GM12864 (cell line): ENCODE results near the gene ANKRD44.
"Not testable (repeated sequence)": the region's sequence is repeated elsewhere in the genome, so short reads cannot be mapped to it uniquely, and the experiment has no call there.

ENCODE experiments used
- DNase-seq: peaks from one replicate; pipeline ENCODE4 v3.0.0-alpha.2; 2011; ENCODE audit warnings: low read depth
- H3K4me3 ChIP-seq: 2 replicates; pipeline ENCODE4 v1.5.1; 2011; ENCODE audit warnings: mild to moderate bottlenecking, low read depth, low read length, control low read depth
- TF ChIP-seq, protein P1 (sequence below): IDR thresholded peaks from 2 replicates; pipeline ENCODE4 v1.5.1; 2011; ENCODE audit warnings: low read depth, mild to moderate bottlenecking, moderate library complexity, low read length, control low read depth, inconsistent platforms; ENCODE audit errors: missing control alignments

ANKRD44 gene

DNA sequence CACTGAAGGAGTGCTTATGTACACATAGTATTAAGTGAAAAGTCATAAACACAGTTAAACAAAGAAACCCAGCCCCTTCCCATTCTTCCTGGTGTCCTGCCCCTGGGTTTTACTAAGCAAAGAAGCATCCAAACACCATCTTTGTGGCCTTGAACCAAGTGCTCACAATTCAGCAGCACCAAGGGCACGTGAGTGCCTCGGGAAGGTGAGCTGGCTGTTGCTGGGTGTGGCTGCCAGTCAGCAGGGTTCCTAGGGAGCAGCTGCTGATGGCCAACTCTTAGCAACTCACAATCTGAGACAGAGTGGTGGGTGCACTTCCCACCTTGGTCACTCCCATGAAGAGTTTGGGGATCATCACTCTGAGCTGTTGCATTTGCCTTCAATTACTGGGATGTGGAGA lies 286.4 kb downstream of the ANKRD44 start:
- no peak overlapping the region for H3K4me3 ChIP-seq
- TF ChIP-seq, protein P1, sequence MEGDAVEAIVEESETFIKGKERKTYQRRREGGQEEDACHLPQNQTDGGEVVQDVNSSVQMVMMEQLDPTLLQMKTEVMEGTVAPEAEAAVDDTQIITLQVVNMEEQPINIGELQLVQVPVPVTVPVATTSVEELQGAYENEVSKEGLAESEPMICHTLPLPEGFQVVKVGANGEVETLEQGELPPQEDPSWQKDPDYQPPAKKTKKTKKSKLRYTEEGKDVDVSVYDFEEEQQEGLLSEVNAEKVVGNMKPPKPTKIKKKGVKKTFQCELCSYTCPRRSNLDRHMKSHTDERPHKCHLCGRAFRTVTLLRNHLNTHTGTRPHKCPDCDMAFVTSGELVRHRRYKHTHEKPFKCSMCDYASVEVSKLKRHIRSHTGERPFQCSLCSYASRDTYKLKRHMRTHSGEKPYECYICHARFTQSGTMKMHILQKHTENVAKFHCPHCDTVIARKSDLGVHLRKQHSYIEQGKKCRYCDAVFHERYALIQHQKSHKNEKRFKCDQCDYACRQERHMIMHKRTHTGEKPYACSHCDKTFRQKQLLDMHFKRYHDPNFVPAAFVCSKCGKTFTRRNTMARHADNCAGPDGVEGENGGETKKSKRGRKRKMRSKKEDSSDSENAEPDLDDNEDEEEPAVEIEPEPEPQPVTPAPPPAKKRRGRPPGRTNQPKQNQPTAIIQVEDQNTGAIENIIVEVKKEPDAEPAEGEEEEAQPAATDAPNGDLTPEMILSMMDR, result no peak
- no peak for DNase-seq

DNA sequence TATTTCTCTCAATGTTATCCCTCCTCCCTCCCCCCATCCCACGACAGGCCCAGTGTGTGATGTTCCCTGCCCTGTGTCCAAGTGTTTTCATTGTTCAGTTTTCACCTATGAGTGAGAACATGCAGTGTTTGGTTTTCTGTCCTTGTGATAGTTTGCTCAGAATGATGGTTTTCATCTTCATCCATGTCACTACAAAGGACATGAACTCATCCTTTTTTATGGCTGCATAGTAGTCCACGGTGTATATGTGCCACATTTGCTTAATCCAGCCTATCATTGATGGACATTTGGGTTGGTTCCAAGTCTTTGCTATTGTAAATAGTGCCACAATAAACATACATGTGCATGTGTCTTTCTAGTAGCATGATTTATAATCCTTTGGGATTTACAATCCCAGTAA lies 289.7 kb downstream of the ANKRD44 start:
- not testable (repeated sequence) for H3K4me3 ChIP-seq, DNase-seq

DNA sequence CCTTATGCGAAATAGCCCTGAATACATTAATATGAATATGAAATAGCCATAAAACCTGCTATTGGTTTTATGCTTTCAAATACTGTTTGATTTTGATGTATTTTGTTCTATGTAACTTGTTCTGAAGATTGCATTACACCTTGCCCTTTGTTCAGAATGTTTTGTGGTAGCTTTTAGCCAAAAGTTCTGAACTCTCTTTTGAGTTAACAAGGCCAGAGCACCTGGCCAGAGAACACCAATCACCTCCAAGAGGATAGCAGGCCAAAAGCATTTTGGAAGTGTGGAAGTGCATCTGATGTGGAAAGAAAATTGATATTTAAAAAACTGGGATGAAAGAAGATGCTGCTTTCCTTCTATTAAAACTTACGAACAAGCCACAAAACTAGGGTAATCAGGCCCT lies 297.5 kb downstream of the ANKRD44 start:
- DNase-seq, result no peak
- TF ChIP-seq, protein P1, result no peak
- no peak overlapping the region for H3K4me3 ChIP-seq

DNA sequence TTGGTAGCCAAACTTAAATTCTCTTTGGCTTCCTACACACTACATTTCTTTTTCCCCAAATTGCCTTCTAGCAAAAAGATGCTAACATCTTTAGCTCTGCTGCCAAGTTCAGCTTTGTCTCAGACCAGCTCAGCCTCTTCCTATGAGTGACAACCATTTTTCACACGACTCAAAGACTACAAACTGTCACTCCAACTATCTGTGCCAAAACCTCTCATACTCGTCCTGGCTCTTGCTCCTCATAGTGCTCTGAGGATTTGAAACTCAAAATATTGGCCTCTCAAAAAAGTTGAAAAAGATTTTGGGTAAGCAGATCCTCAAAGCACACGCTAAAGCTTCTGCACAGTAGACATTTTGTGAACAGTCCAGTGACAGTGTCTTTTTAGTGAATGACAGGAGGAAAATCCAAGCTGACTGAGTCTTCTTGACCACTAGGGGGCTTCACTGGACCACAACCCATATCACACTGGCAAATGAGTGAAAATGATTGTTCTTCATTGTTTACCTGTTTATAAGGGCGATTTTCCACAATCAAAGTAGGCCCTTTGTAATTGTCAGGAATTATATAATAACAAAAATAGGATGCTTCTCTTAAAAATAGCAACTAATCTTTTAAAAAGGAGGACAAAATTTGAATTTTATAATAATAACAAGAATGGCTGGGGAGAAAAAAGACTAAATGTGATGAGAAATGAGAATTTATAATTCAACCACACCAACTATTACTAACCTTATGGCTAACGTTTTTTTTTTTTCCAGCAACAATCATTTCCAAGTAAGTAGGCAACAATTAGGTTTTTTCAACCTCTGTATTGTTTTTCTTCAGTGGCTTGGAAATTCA lies 298.6 kb downstream of the ANKRD44 start:
- no peak for DNase-seq
- TF ChIP-seq, protein P1, result peak; percentile 80
- H3K4me3 ChIP-seq, result no peak overlapping the region

DNA sequence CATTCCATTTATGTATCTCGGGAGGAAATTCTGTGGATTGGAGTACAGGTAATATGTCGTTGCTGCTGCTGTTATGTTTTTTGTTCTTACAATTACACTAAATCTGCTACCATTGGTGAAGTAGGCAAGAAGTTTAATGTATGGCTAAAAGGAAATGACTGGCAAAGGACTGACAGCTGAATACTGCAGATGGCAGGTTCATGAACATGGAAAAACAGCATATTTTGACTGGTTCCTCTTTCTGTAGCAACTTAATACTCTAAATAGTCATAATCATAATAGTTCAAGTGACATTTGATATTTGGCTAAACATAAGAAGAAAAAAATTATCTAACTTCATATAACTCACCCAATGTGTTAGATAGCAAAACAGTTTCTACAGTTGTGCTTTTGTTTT lies 299.6 kb downstream of the ANKRD44 start:
- H3K4me3 ChIP-seq, result no peak overlapping the region
- no peak for DNase-seq
- TF ChIP-seq, protein P1, result no peak

DNA sequence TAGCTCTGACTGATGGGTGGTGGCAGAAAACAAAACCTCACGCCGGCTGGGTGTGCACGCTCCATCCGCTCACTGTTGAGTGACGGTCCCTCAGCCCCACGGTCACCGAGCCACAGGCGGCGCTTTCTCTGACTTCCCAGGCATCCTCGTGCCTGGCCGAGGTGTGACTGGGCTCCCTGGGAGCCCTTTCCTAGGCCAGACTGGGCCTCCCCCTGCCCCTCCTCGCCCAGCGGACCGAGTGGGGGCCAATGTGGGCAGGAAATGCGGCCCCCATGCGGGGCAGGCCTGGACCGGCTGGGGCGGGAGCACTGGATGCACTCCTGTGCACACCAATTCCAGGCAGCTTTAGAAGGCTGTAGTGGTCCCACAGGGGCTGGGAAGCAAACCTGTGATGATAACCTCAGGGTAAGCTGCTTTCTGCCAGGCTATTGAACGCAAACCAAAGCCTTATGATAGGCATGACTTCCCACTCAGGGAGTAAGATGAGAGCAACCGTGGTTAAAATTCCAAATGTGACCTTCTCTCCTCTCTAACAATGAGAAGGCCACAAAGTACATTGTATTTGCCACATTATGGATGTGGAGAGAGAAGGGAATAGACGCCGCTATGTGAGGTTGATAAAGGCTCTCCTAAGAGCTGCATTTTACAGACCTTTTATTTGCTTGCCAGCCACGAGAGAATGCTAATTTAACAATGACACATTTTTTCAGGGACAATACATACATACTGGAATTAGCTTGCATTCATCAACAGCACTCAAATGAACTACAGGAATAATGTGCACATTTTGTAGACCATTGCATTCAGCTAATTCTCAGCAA lies 300.2 kb downstream of the ANKRD44 start:
- TF ChIP-seq, protein P1, result no peak
- DNase-seq, result no peak
- no peak overlapping the region for H3K4me3 ChIP-seq

DNA sequence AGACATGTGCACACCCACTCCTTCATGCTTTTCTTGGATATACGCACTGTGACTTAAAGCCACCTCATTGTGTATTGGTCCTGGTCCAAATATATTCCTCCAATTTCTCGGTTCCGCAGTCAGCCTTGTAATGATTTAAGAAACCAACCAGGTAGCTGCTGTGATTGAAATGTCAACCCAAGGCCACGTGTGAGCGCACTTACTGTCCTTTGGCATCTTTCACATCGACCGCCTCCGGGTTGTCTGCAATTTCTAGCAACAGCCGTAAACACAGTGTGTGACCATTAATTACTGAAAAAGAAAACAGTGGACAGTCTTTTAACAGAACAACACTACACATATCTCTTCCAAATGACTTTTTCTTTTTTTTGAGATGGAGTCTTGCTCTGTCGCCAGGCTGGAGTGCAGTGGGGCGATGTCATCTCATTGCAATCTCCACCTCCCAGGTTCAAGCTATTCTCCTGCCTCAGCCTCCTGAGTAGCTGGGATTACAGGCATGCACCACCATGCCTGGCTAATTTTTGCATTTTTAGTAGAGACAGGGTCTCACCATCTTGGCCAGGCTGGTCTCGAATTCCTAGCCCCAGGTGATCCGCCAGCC lies 301.7 kb downstream of the ANKRD44 start:
- not testable (repeated sequence) for DNase-seq, H3K4me3 ChIP-seq
